H4 (cell line): ENCODE measurements around the gene PACC1. TPM values are rescaled to one million over a fixed set of nuclear protein-coding genes. Genes with fewer than 3 reads are reported as not detected.

Experiments used
- DNase-seq: peaks from one replicate; pipeline ENCODE4 v3.0.0-alpha.2; 2015; ENCODE audit warnings: low spot score
- total RNA-seq: library from RNA; depleted of rRNA; stranded (reverse); fragments of >200 nt; shearing (Covaris generic); gene quantifications from 2 replicates; pipeline ENCODE4 v1.2.3, GENCODE V29; 2014

PACC1 gene
- total RNA-seq, 1 experiment from 2014 or later, result 15.9 TPM

DNA sequence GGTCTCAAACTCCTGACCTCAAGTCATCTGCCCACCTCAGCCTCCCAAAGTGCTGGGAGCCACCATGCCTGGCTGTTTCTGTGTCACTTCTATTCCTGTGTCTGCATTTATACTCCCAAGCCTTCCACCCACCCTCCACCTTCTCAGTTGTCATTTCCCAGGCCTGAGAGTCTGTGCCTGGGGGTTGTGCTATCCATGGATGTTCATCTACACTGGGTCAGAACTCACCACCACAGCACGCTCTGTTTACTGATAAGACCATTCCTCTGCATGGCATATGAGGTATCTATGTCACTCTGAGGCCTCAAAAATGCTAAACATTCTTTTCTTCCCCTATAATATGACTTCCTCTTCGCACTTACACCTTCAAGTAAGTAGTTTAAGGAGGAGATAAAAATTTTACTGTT is 24.1 kb upstream of the PACC1 start:
- no peak for DNase-seq

DNA sequence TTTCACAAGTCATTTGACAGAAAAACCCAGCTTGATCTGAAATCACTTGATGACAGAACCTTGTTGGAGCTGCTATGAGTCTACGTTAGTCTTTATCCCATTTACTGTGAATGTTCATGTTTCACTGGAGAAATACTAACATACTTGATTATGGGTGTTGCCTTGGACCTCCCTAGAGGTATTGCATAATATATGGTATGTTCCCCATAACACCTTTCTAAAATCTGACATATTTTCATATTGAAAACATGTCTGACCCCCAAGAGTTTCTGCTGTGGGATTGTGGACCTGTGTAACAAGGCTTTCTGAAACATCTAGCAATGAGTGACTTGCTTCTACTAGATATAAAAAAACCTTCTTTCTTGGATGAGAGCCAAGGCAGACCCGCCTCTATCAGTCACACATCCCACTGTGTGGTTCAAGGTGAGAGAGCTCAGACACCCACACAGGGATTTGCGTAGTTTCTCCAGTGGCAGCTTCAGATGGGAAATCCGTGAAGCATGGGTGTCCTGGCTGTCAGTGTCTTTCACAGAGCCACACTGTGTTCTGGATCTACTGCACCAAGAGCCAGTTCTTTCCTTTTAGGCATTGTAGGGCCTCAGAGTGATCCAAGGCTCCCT is 22.6 kb upstream of the PACC1 start:
- DNase-seq, result no peak

DNA sequence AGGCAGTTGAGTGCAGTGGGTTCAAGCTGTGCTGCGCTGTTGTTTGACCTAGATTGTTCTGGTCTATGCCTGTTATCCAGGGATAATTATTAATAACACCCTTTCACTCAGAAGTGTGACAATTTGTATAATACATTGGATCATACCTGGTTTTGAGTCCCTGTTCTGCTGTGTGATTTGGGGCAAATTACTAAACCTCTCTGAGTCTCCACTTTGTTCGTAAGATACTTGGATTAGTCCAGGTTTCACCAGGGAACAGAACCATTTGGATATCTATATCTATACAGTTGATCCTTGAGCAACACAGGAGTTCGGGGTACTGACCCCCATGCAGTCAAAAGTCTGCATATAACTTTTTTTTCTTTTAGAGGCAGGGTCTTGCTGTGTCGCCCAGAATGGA is 20.3 kb upstream of the PACC1 start:
- no peak for DNase-seq

DNA sequence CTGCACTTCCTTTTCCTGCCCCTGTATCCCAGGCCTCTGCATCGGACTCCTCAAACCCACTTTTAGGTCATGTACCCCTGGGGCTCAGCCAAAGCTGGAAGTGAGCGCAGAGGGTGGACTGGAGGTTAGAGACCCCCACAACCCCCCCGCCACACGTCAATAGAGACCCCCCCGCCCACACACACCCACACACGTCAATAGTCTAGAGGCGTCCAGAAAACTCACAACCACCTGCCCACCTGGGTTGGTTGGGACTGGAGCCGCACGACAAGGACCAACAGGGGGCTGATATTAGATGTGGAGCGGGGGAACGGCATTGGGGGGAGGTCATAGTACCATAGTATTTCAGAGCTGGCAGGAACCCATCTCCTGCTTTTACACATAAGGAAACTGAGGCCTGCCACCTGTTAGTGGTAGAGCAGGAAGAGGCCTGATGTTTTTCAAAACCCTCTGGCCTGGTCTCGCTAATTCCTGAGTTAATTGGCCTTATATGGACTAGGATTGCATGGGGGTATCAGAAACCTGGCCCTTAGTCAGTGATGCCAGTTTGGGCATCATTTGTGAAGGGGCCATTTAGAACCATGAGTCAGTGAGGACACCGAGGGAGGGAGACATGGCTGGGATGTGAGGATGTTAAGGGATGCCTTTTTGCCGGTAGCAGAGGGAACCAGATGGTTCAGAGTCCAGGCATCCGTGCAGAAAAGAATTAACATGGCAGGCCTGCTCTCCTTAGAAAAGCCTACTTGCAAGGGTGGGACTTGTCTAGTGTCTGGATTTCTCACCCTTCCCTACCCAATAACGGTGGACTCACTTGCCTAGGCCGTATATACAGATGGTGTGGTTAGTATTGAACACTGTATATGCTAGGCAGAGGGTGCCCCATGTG is 19.1 kb upstream of the PACC1 start:
- no peak for DNase-seq

DNA sequence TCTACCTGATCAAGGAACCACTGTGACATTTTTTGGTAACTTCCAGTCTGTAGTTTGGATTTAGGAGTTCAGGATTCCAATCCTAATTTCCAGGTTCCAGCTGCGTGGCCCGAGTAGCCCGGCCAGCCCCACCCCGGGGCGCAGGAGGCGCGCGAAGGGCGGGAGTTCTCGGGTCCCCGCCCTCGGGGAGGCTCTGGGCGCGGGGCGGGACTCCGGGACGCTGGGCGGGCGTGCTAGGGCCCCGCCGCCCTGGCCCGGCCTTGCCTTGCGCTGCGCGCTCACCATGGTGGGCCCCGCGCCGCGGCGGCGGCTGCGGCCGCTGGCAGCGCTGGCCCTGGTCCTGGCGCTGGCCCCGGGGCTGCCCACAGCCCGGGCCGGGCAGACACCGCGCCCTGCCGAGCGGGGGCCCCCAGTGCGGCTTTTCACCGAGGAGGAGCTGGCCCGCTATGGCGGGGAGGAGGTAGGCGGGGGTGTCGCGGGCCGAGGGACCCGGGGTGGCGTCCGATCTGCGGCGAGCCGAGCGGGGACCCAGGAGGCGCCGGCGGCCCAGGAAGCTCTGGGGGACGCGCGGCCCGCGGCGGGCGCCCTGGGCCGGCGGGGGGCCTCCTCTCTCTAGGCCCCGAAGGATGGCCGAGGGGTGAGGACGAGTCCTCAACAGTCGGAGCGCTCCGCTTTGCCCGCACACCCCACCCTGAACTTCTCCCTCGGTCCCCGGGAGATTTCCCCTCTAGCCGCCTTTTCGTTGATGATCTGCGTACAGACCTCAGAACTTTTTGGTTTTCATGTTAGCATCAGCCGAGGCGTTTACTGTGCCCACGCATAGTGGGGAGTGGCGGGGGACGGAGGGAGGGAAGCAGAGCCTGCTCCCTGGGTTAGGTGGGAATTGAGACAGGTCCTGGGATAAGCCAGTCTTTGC is 18.2 kb upstream of the PACC1 start, which contains the start of gene NENF:
Gene NENF, plus strand, starts transcription at position 260 of the 916 bp plus-strand sequence. Its CDS starts 24 bp downstream, at position 284.
- DNase-seq, result peak; percentile 50

DNA sequence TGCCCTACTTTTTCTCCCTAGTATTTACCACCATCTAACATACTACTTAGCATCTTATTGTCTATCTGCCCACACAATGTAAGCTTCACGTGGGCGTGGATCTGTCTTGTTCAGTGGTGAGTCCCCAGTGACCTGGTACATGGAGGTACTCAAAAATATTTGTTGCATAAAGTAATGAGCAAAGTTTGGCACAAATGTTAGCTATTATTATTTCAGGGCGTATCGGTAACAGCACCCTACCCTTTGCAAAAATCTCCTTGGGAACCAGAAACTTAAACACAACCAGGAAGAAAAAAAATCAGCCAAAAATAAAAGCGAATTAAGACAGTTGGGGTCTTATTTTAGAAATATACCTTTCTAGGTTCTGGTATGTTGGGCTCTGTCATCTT is 17.6 kb upstream of the PACC1 start:
- DNase-seq, result no peak

DNA sequence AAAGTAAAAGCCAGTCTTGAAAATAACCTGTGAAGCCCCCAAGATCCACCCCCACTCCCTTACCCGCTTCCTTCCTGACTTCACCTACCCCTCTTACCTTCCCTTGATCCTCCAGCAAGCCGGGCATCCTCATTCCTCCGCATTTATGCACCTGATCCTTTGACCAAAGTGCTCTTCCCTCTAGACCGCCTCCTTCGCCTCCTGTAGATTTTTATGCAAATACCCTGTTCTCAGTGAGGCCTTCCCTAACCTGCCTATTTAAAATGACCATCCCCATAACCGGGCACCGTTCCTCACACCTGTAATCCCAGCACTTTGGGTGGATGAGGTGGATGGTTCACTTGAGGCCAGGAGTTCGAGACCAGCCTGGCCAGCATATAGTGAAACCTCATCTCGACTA is 17.0 kb upstream of the PACC1 start:
- no peak for DNase-seq

DNA sequence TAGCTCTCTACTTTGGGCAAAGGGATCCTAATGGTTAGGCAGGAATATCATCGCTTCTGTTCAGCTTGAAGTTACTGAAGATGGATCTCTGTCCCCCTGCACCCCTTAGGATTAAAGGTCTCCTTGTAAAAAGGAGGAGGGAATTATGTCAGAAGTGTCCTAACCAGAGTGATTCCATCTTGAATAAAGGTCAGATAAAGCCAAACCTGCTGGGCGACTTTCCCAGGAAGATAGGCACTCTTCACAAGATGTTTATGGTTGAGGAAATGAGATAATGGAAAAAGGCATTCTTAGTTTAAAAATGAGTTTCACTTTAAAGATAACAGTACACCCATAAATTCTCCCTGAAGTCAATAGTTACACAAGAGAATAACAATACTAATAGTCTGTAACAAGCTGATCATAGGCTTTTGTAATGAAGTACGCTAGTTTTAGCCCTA is 16.3 kb upstream of the PACC1 start:
- DNase-seq, result no peak

DNA sequence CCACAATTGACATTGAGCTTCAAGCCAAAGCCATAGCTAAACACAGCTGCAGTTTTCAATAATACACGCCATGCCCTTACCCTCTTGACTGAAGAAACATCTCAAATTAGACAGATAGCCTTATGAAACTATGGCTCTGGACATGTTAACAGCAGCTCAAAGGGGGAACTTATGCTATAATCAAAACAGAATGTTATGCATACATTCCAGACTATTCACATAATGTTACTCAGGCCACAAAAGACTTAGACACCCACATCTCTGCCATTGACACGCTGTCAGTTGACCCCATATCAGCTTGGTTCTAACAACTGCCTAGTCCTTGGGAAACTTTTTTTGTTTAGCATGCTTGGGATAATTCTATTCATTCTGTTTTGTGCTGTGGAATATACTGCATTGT is 15.7 kb upstream of the PACC1 start:
- no peak for DNase-seq

DNA sequence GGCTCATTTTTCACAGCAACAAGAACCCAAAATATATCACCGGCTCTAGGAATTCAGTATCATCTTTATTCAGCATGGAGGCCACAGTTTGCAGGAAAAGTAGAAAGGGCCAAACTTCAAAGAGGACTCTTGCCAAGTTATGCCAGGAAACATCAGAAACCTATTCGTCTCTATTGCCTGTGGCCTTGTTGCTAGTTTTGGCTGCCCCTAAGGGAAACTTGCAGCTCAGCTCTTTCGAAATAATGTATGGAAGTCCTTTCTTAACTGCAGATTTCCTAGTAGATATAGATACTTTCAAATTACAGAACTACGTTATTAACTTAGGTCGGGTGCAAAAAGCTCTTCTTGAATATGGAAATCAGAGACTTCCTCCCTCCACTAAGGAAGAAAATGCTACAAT is 13.8 kb upstream of the PACC1 start:
- DNase-seq, result no peak

DNA sequence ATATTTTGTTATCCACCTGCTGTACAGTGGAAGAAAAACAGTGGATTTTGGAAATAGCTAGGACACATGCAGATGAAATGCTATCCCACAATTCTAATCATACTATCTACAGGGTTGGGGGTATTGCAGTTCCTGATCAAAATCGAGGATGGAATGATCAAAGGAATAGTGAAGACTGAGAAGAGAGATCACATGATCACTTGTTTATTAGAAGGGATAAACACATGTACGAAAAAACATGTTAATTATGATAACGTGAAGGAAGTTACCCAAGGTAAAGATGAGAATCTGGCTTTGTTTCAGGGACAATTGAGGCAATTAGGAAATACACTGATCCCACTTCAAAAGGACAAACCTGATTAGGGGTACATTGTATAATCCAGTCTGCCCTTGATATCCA is 9.2 kb upstream of the PACC1 start:
- DNase-seq, result no peak

DNA sequence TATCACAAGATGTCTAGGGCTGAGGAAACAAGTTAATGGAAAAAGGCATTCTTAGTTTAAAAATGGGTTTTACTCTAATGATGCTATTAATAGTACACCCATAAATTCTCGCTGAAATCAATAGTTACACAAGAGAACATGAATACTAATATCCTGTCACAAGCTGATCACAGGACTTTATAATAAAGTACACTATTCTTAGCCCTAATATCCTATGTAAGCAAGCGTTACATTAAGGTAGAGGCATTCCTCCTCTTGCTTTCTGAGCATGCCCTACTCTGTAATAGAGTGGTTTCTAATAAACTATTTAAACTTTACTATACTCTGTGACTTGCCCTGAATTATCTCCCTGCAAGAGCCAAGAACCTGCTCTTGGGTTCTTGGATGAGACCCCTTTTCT is 6.5 kb upstream of the PACC1 start:
- no peak for DNase-seq

DNA sequence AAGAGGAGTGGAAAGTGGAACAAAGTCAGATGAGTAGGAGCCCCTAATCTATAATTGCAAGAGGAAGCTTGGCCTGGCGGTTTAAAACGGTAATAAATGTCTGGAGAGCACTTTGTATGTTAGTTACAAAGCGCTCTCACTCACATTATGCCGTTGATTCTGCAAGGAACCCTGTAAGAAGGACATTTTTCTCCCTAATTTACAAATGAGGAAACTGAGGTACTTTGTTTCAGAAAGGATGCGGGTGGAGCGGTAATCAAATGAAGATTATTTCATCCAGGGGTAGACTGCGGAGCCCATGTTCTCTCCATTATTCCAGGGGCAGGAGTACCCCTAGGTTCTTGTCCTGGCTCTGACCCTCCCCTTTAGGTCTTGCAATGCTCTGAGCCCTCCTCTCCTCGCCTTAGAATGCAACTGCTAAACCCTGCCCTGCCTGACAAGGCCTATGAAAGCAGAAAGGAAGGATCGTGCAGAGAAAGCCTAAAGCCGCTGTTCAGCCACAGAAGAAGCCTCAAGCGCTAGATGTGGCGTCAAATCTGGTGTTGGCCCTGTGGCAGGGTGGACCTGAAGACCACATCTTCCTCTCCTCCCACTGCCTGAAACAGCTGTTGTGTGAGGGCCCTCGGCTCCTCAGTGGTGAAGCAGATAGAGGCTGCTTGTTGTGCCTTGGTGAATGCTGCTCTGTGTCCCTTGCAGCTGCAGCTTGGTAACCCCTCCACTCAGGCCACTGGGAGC is 588 bp upstream of the PACC1 start:
- no peak for DNase-seq

DNA sequence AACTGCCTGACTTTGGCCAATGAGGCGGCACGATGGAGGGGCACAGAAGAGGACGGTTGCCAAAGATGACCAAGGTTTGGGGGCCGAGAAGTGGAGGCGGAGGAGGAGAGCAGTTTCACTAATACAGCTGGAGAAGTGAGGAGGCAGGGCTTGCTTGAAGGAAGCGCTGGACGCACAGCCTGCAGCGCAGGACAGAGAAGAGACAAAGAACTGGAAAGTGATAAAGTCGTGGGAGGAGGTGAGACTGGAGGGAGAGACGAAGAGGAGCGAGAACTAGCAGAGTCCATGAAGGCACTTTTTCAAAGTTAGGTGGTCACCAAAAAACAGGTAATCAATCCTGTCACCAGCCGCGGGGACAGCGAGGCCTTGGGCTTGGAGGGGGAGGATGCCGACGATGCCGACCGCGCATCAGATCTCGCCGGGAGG is 771 bp downstream of the PACC1 start:
- DNase-seq, result no peak

DNA sequence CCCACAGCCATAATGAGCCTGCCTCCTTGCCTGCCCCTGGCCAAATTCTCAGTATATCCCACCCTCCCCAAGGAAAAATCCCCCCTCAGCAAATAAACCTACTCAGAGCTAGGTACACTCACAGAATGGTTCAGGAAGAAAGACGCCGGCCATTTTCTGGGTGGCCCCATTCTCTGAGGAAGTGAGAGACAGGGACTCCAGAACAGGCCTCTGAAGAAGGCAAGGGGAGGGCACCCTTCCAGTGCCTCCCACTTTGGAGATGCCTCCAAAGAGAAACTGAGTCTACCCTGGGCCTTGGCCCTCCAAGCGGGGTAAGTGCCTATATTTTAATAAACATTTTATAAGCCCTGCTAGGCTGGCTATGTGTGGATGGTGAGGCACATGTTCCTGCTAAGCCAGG is 2.3 kb downstream of the PACC1 start:
- DNase-seq, result no peak

DNA sequence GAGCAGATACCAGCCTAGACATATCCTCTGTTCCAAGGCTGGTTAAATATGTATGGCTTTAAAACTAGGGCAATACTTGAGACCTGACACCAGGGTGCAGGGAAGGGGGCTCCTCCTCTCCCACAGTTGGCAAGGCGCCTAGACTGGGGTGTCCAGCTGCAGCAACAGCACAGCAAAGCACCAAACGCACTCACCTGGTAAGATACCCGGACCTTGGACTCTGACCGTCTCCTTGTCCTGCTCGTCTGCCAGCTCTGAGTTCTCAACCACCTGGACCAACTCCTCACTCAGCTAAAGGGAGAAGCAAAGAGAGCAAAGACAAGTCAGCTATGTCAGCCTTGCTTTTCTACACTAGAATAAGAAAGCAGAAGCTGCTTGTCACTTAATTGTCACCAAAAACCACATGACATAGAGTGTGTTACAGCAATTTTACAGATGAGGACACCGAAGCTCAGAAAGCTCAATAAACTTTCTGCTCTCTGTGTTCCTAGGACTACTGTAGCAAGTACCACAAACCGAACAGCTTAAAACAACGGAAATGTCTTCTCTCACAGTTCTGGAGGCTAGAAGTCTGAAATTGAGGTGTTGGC is 4.4 kb downstream of the PACC1 start:
- DNase-seq, result no peak

DNA sequence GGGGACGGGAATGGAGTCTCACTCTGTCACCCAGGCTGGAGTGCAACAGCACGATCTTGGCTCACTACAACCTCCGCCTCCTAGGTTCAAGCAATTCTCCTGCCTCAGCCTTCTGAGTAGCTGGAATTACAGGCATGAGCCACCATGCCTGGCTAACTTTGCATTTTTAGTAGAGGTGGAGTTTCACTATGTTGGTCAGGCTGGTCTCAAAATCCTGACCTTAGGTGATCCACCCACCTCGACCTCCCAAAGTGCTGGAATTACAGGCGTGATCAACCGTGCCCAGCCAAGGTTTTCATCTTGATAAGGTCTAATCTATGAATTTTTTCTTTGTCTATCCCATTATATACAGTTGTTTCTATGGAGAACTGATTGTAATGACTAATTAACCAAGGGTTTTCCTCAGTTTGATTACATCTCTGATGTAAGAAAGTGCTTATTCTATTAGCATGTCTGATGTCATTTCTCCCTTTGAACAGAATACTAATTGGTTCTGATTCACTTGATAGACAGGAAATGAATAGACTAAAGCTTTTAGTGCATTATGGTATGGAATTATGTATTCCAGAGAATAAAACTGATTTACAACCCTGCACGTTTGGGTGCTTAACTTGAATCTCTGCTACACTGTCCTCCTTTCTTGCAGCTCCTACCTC is 11.9 kb downstream of the PACC1 start:
- no peak for DNase-seq

DNA sequence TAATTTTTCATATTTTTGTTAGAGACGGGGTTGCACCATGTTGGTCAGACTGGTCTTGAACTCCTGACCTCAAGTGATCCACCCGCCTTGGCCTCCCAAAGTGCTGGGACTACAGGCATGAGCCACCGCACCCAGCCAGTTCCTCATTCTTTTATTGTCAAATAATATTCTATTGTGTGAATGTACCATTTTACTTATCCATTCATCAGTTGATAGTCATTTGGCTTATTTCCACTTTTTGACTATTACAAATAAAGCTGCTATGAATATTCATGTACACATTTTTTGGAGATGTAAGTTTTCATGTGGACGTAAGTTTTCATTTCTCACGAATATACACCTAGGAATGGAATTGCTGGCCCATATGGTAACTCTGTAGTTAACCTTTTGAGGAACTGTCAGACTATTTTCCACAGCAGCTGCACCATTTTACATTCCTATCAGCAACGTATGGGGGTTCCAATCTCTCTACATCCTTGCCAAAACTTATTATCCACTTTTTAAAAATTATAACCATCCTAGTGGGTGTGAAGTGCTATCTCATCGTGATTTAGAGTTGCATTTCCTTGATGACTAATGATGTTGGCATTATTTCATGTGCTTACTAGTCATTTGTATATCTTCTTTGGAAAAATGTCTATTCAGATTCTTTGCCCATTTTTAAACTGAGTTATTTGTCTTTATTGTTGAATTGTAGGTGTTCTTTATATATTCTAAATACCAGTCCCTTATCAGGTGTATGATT is 12.7 kb downstream of the PACC1 start:
- DNase-seq, result no peak

DNA sequence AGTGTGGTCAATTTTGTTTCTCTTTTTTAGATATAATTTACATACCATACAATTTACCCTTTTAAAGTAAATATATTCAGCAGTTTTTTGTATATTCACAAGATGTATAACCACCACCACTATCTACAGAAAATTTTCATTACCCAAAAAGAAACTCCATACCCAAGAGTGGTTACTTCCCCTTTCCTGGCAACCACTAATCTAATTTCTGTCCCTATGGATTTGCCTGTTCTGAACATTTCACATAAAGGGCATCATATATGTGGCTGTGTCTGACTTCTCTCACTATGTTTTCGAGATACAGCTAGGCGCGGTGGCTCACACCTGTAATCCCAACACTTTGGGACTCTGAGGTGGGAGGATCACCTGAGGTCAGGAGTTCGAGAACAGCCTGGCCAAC is 13.6 kb downstream of the PACC1 start:
- no peak for DNase-seq

DNA sequence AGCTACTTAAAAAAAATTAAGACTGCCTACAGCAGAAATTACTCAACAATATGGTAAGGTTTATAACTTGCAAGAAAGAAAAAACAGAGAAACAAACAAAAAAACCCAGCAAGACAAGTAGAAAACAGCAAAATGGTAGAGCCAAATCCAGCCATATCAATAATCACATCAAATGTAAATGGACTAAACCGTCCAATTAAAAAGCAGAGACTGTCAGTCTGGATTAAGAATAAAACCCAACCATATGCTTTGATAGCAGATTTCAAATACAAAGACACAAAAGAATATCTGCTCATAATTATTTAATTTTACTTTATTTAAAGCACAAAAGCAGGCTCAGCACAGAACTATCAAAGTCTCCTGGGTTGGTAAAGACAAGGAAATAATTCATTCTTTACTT is 17.5 kb downstream of the PACC1 start:
- DNase-seq, result no peak
